Activated T-cell treated with anti-CD3 and anti-CD28 coated beads, Interleukin-2, amount 50 U/mL, for 4 hours (primary cell): Measurements from ENCODE around the gene SYT1. TPM values are rescaled to one million over a fixed set of nuclear protein-coding genes. Genes with fewer than 3 reads are reported as not detected.

Experiments used
- ATAC-seq, 2 donors: fragments of 200-7000 bp; cut with Tn5 transposase; one replicate each; pipeline ENCODE4 v1.10.0; 2021
- DNase-seq: peaks from one replicate; pipeline ENCODE4 v3.0.0-alpha.2; 2020
- H3K27me3 Mint-ChIP-seq: one replicate; pipeline ENCODE4 v1.8.0; 2021; ENCODE audit warnings: low read depth, mixed read lengths
- H3K36me3 Mint-ChIP-seq: one replicate; pipeline ENCODE4 v1.8.0; 2022; ENCODE audit warnings: mixed read lengths; ENCODE audit not compliant: insufficient read depth
- H3K4me1 Mint-ChIP-seq: one replicate; pipeline ENCODE4 v1.8.0; 2021; ENCODE audit warnings: low read depth, mixed read lengths
- H3K4me3 Mint-ChIP-seq: one replicate; pipeline ENCODE4 v1.8.0; 2021; ENCODE audit warnings: mild to moderate bottlenecking, moderate library complexity, mixed read lengths
- H3K9me3 Mint-ChIP-seq: one replicate; pipeline ENCODE4 v1.8.0; 2021; ENCODE audit warnings: mixed read lengths
- total RNA-seq, 3 donors: library from RNA; stranded (reverse); gene quantifications; one replicate each; pipeline ENCODE4 v1.2.1, GENCODE V29; 2021

Gene SYT1
- total RNA-seq, 3 donors from 2014 or later: 0.16 TPM; not detected in 2

DNA sequence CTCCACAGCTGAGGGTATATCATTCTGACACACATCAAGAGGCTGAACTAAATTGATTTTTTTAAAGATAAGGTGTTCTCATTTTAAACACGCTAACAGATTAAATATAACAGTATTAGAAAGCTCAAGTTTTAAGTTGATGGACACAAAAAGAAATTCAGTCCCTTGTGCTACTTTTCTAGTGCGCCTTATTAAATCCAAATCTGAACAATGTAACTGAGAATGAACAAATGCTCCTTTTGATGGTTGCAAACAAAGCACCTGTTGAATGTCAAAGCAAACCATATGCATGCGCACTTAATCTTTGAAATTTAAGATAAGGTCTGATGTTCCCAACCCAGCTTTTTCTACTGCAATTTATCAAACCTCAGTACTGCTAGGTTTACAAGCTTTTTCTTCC, 424.3 kb downstream of the SYT1 start:
- Mint-ChIP-seq H3K4me1 (no peaks in the 10 kb centered on the region), H3K27me3 (no peaks in the 10 kb centered on the region), H3K9me3 (no peaks in the 10 kb centered on the region), H3K36me3 (no peaks in the 10 kb centered on the region), H3K4me3 (no peak overlapping the region)
- ATAC-seq (no peak), DNase-seq (no peak)

GRCh38 chr12:79291711-79292110, 427.1 kb downstream of the SYT1 start:
- H3K4me3 Mint-ChIP-seq: no peak overlapping the region
- ATAC-seq: no peak

GRCh38 chr12:79294590-79294989, 430.0 kb downstream of the SYT1 start:
- no peak for ATAC-seq
- DNase-seq: no peak
- Mint-ChIP-seq H3K4me3 (no peak overlapping the region), H3K36me3 (no peaks in the 10 kb centered on the region), H3K27me3 (no peaks in the 10 kb centered on the region), H3K4me1 (no peaks in the 10 kb centered on the region), H3K9me3 (peaks cover 7% of the 10 kb centered on the region)

More at GRCh38 chr12:79291711-79292110, 427.1 kb downstream of the SYT1 start:
- Mint-ChIP-seq H3K27me3 (no peaks in the 10 kb centered on the region), H3K36me3 (no peaks in the 10 kb centered on the region), H3K9me3 (peaks cover 2% of the 10 kb centered on the region), H3K4me1 (no peaks in the 10 kb centered on the region)
- no peak for DNase-seq

- H3K4me3 Mint-ChIP-seq: no peak overlapping the region
- peaks cover 7% of the 10 kb centered on the region for H3K9me3 Mint-ChIP-seq
- H3K36me3 Mint-ChIP-seq: no peaks in the 10 kb centered on the region
- ATAC-seq: no peak
- DNase-seq: no peak
- no peaks in the 10 kb centered on the region for H3K27me3 Mint-ChIP-seq
- H3K4me1 Mint-ChIP-seq: no peaks in the 10 kb centered on the region
Observed at GRCh38 chr12:79295572-79295971, 431.0 kb downstream of the SYT1 start.

DNA sequence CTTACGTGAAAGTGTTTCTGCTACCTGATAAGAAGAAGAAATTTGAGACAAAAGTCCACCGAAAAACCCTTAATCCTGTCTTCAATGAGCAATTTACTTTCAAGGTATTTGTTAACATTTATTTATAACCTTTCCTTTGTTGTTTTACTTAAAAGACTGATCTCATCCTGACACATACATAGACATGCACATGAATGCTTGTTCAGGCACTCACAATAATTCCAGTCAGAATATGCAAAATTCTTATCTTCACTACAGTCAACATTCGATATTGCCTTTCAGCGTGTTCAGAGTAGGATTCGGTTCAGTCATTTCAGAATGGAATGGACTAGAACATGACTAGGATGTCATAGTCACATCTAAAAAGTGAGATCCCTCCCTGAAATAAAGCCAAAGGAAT, 431.6 kb downstream of the SYT1 start:
- no peak overlapping the region for H3K4me3 Mint-ChIP-seq
- H3K27me3 Mint-ChIP-seq: no peaks in the 10 kb centered on the region
- DNase-seq: no peak
- H3K9me3 Mint-ChIP-seq: peaks cover 7% of the 10 kb centered on the region
- no peaks in the 10 kb centered on the region for H3K4me1 Mint-ChIP-seq
- no peak for ATAC-seq
- no peaks in the 10 kb centered on the region for H3K36me3 Mint-ChIP-seq

DNA sequence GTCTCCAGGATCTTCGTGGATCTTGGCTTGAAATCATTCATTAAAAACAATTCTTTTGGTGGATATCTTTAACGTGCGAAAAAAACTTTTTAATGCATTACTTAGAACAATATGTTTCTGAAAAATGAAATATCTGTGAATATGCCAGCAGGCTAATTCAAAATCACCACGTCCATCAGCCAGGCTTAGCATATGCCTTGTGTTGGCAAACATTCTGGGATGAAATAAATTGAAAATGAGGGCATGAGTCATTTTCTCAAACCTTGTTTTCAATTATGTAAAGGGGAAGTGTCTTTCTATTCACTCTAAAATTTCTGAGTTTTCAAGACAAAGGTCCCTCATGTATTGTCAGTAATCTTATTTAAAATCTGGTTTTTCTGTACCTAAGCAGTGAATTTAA, 432.3 kb downstream of the SYT1 start:
- ATAC-seq: no peak
- Mint-ChIP-seq H3K36me3 (no peaks in the 10 kb centered on the region), H3K27me3 (no peaks in the 10 kb centered on the region), H3K9me3 (peaks cover 10% of the 10 kb centered on the region), H3K4me3 (no peak overlapping the region), H3K4me1 (no peaks in the 10 kb centered on the region)
- DNase-seq: no peak

DNA sequence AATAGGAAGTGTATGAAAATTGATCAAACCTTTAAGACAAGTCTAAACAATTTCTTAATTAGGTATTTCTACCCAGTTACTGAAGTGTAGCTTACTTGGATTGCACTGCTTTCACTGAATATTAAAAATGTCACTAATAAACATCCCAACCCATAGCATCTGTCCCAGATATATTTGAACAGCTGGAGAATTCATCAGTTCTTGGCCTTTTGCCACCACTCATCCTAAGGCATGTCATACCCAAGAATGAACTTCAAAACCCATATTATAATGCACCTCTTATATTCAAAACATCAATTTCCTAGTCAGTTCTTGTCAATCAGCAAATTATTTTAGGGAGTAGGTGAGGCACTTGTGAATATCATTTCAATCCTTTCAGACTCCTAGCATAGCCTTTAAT, 433.9 kb downstream of the SYT1 start:
- Mint-ChIP-seq H3K36me3 (no peaks in the 10 kb centered on the region), H3K9me3 (peaks cover 15% of the 10 kb centered on the region), H3K4me1 (no peaks in the 10 kb centered on the region), H3K4me3 (no peak overlapping the region), H3K27me3 (no peaks in the 10 kb centered on the region)
- ATAC-seq (no peak), DNase-seq (no peak)

DNA sequence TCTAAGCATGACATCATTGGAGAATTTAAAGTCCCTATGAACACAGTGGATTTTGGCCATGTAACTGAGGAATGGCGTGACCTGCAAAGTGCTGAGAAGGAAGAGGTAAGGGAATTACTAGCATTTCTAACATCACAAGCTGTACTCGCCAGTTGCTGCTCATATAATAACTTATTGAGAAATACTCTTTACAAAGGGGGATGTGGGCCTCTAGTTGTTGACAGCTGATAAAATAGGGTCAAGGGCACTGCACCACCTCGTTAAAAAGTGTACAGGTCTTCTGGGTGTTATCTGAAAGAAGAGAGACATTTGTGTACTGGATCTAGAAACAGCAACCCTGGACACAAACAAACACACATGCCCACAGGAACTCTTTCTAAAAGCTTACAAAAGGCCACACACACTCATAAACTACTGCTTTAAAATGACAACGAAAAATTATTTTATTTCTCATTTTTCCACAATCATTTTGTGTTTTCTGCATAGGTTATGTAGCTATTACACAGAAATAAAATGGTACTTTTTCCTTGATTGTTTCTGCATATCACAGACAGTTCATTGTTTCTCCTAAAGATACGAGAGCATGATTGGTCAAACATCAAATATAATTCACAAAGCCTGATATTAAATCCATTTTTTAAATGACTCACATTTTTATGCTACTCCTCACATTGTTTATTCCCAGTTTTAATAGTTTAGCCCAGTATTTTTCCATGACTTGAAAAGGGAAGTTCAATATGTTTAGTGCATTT, 435.0 kb downstream of the SYT1 start:
- H3K4me3 Mint-ChIP-seq: no peak overlapping the region
- H3K36me3 Mint-ChIP-seq: no peaks in the 10 kb centered on the region
- ATAC-seq (no peak), DNase-seq (no peak)
- no peaks in the 10 kb centered on the region for H3K4me1 Mint-ChIP-seq
- peaks cover 15% of the 10 kb centered on the region for H3K9me3 Mint-ChIP-seq
- no peaks in the 10 kb centered on the region for H3K27me3 Mint-ChIP-seq

DNA sequence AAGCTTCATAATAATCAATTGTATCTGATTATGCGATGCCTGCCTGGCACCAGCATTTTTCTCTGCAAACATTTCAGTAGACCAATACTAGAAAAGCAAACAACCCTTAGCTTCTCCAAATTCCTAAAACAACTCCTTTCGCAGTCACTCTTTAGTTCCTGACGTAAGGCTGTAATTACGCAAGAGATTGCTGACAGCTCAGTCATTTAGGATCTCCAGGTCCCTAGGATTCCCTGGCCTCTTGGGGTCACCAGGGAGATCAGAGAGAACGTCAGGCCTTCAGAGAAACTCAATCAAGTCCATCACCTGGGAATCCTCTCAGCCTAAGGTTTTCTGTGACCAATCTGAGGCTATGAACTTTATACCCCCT, 435.6 kb downstream of the SYT1 start:
- ATAC-seq (no peak), DNase-seq (no peak)
- Mint-ChIP-seq H3K4me3 (no peak overlapping the region), H3K36me3 (no peaks in the 10 kb centered on the region), H3K4me1 (no peaks in the 10 kb centered on the region), H3K27me3 (no peaks in the 10 kb centered on the region), H3K9me3 (peaks cover 15% of the 10 kb centered on the region)

DNA sequence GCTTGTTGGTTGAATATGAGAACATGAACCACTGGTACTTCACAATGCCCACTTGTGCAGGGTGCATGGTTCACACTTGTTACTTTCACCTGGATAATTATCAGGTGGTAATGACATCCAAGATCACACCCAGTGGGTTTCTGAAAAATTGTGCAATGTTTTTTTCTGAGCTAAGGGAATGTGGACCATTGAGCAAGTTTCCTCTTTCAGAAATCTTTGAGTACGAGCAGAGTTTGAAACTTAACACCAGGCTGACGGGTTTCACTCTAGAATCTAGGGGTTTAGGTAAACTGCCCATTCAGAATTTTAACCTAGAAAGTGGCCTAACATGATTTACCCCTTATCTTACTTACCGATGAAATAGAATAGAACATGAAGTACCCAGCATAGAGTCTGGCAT, 436.6 kb downstream of the SYT1 start:
- no peak overlapping the region for H3K4me3 Mint-ChIP-seq
- no peaks in the 10 kb centered on the region for H3K27me3 Mint-ChIP-seq
- H3K9me3 Mint-ChIP-seq: peaks cover 14% of the 10 kb centered on the region
- DNase-seq (no peak), ATAC-seq (no peak)
- no peaks in the 10 kb centered on the region for H3K4me1 Mint-ChIP-seq
- H3K36me3 Mint-ChIP-seq: no peaks in the 10 kb centered on the region

GRCh38 chr12:79302162-79302814, 437.7 kb downstream of the SYT1 start:
- Mint-ChIP-seq H3K4me1 (no peaks in the 10 kb centered on the region), H3K4me3 (no peak overlapping the region), H3K9me3 (peaks cover 15% of the 10 kb centered on the region), H3K36me3 (no peaks in the 10 kb centered on the region), H3K27me3 (no peaks in the 10 kb centered on the region)
- DNase-seq: no peak
- no peak for ATAC-seq

DNA sequence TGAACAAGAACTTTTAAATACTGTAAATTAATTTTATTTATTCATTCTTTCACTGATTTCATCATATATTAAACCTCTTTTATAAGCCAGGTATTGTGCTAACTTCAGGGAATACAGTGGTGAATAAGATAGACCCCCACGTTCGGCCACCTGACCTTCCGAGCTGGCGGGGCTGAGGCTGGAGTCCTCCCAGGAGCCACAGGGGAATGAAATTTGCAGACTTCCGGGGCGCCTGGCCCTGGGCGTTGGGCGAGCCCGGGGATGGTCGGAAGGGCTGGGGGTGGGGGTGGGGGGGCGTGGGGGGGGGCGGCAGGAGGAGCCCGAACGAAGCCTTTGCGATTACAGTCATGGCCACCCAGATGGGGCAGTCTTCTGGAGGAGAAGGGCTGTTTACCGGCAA, 442.8 kb downstream of the SYT1 start:
- H3K4me3 Mint-ChIP-seq: no peak overlapping the region
- no peaks in the 10 kb centered on the region for H3K36me3 Mint-ChIP-seq
- H3K27me3 Mint-ChIP-seq: no peaks in the 10 kb centered on the region
- H3K4me1 Mint-ChIP-seq: no peaks in the 10 kb centered on the region
- DNase-seq: no peak
- peaks cover 13% of the 10 kb centered on the region for H3K9me3 Mint-ChIP-seq
- no peak for ATAC-seq

DNA sequence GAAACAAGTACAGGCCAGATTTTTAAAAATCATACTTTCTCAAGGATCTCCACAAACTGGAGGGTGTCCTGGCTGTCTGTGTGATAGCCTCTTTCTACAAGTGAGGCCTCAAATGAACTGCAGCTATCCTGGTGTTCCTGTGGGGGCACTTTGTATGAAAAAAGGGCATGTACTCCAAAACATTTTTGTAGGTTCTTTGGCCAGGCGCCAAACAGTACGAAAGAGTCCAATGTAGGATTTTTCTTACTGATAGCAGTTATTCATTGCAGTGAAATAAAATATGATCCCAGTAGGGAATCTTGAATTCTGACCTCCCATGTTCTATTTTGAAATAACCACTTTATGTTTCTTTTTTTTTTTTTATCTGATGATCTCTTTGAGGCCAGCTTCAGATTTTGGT, 444.5 kb downstream of the SYT1 start:
- H3K27me3 Mint-ChIP-seq: no peaks in the 10 kb centered on the region
- no peaks in the 10 kb centered on the region for H3K4me1 Mint-ChIP-seq
- DNase-seq (no peak), ATAC-seq (no peak)
- H3K36me3 Mint-ChIP-seq: no peaks in the 10 kb centered on the region
- H3K4me3 Mint-ChIP-seq: no peak overlapping the region
- H3K9me3 Mint-ChIP-seq: peaks cover 18% of the 10 kb centered on the region

DNA sequence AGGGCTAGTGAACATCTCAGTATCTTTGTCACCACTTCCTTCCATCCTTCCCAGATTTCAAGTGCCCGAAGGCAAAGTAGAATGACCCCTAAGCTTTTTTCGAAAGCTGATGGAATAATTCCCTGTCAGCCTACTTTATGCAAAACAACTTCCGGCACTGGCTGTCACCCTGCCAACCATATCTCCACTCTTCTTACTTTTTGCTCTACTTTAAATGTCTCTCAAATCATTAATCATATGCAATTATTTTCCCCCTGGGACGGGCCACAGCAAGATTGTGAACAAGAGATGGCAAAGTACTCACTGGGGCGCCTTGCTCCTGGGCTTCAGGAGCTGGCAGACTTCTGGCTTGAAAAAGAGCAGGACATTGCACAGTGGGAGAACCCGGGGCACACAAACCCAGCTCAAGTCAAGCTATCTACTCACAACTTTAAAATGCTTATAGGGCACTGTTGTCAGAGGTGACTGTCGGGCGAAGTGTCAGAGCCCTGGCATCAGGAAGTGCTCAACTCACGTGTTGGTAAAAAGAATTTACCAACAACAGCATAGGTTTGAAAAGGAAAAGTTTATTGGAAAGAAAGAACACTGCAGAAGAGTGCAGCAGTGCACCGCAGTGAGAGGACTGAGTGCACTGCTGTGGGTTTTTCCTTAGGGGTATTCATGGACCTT, 452.7 kb downstream of the SYT1 start:
- ATAC-seq: no peak
- H3K27me3 Mint-ChIP-seq: no peaks in the 10 kb centered on the region
- no peaks in the 10 kb centered on the region for H3K4me1 Mint-ChIP-seq
- peaks cover 16% of the 10 kb centered on the region for H3K9me3 Mint-ChIP-seq
- H3K4me3 Mint-ChIP-seq: no peak overlapping the region
- H3K36me3 Mint-ChIP-seq: no peaks in the 10 kb centered on the region
- no peak for DNase-seq

DNA sequence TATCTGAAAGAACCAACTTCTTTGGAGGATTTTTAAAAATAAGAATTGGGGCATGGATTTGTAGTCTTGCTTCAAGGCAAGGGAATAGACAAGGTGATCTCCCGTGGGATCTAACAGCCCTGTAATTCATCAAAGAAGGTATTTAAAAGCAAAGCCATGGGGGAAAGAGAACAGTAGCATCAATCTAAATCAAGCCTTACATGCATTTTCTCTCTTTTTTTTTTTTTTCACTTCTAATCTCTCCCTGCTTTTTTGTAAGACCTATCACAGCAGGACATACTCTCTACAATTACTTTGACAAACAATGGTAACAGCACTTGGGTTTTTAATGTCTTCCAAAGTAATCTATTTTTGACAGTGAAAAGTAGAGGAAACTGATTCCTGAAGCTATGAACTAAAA, 458.3 kb downstream of the SYT1 start:
- DNase-seq: no peak
- peaks cover 4% of the 10 kb centered on the region for H3K9me3 Mint-ChIP-seq
- no peak for ATAC-seq
- H3K27me3 Mint-ChIP-seq: no peaks in the 10 kb centered on the region
- H3K4me1 Mint-ChIP-seq: no peaks in the 10 kb centered on the region
- H3K4me3 Mint-ChIP-seq: no peak overlapping the region
- H3K36me3 Mint-ChIP-seq: no peaks in the 10 kb centered on the region
